Suprapubic skin (tissue), 4 donors: ENCODE results near the gene SEC16B. TPM values are rescaled to one million over a fixed set of nuclear protein-coding genes. Genes with fewer than 3 reads are reported as not detected.

Source experiments
- DNase-seq, 2 donors: peaks; one replicate each; pipeline ENCODE4 v3.0.0-alpha.2; 2019; ENCODE audit warnings: low spot score in 2 of 2
- H3K27ac ChIP-seq: fragments of 200-600 bp; sonication (generic); one replicate; pipeline ENCODE4 v1.5.1; 2019
- H3K27me3 ChIP-seq: fragments of 200-600 bp; sonication (generic); one replicate; pipeline ENCODE4 v1.5.1; 2019
- H3K36me3 ChIP-seq: fragments of 200-600 bp; sonication (generic); one replicate; pipeline ENCODE4 v1.5.1; 2019
- H3K4me1 ChIP-seq: fragments of 200-600 bp; sonication (generic); one replicate; pipeline ENCODE4 v1.5.1; 2019
- H3K4me3 ChIP-seq: fragments of 200-600 bp; sonication (generic); one replicate; pipeline ENCODE4 v1.5.1; 2019; ENCODE audit warnings: mild to moderate bottlenecking
- H3K9me3 ChIP-seq: fragments of 200-600 bp; sonication (generic); one replicate; pipeline ENCODE4 v1.5.1; 2019
- EP300 ChIP-seq: sonication (generic); formaldehyde crosslinking; IDR thresholded peaks from one replicate; pipeline ENCODE4 v1.6.1; 2017; ENCODE audit warnings: antibody characterized with exemption
- POLR2A ChIP-seq, 2 donors: fragments of 450-650 bp; IDR thresholded peaks; one replicate each; pipeline ENCODE4 v1.6.1; 2017; ENCODE audit warnings: antibody characterized with exemption in 2 of 2, mild to moderate bottlenecking in 2 of 2, moderate library complexity in 2 of 2
- POLR2AphosphoS5 ChIP-seq, 3 donors: sonication (generic); formaldehyde crosslinking; IDR thresholded peaks; one replicate each; pipeline ENCODE4 v1.6.1; 2017; ENCODE audit warnings: antibody characterized with exemption in 3 of 3
- WGBS: methylation state at CpG from one replicate; pipeline ENCODE4 v1.1.5; 2018; 5-methylcytosine and 5-hydroxymethylcytosine counted together
- total RNA-seq, 4 donors: library from RNA; depleted of rRNA; stranded (reverse); fragments of >200 nt; gene quantifications; one replicate each; pipeline ENCODE4 v1.1.0, GENCODE V29; 2016
- TF ChIP-seq, protein P1 (sequence below), 2 donors: fragments of 200-600 bp in 1 of 2; fragments of 450-650 bp in 1 of 2; sonication (generic) in 1 of 2; IDR thresholded peaks; one replicate each; pipeline ENCODE4 v1.5.1; 2016 to 2019; ENCODE audit warnings: antibody characterized with exemption in 2 of 2, mild to moderate bottlenecking in 1 of 2, moderate library complexity in 1 of 2

The SEC16B gene
- total RNA-seq, 4 donors from 2014 or later, result 1.7 to 6.4 (median 2.5) TPM

DNA sequence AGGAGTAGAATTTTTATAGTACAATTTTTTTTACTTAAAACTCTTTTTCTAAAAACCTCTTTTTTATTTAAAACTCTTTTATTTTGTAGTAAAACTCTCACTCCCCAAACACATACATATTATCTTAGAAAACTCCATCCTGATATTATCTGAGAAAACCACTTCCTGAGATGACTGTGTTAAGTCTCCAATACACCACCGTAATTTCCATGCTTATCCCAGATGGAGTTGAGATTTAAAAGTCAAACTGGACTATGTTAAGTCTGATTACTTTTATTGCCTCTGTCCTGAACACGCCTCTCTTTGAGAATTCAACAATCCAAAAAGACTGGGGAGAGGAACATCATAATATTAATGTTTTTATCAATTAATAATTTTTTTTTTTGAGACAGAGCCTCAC lies 3.7 kb downstream of the SEC16B start:
- no peaks in the 10 kb centered on the region for H3K9me3 ChIP-seq
- no peaks in the 10 kb centered on the region for H3K27me3 ChIP-seq
- H3K27ac ChIP-seq, result no peak overlapping the region
- H3K36me3 ChIP-seq, result peaks cover 12% of the 10 kb centered on the region
- no peak for TF ChIP-seq POLR2A (IDR thresholded peaks at IDR 0.05)
- no peak for DNase-seq
- WGBS, result 69% methylated on average over 2 of the region's 2 CpGs
- no peak overlapping the region for H3K4me3 ChIP-seq
- H3K4me1 ChIP-seq, result no peaks in the 10 kb centered on the region

DNA sequence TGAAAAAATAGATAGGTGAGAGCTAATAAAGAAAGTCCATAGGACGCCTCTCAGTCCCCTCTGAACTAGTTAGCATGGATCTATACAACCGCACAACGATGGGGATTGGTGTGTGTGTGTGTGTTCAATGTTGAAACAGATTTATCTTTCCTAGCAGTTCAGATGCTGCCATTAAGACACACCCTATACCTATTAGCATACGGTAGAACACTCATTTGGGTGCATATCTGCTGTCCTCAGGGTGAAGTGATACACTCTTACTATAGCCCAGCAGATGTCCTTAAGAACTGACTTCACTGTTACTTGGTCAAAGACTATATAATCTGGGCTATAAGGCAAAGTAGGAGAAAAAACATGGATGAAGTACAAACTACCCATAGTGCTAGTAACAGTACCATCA lies 4.6 kb downstream of the SEC16B start:
- no peaks in the 10 kb centered on the region for H3K27me3 ChIP-seq
- DNase-seq, result no peak
- no peaks in the 10 kb centered on the region for H3K4me1 ChIP-seq
- WGBS, result 75% methylated on average over 4 of the region's 4 CpGs
- no peak overlapping the region for H3K4me3 ChIP-seq
- no peak overlapping the region for H3K27ac ChIP-seq
- no peak for TF ChIP-seq POLR2AphosphoS5 (IDR thresholded peaks at IDR 0.05)
- no peaks in the 10 kb centered on the region for H3K9me3 ChIP-seq
- H3K36me3 ChIP-seq, result peaks cover 16% of the 10 kb centered on the region

DNA sequence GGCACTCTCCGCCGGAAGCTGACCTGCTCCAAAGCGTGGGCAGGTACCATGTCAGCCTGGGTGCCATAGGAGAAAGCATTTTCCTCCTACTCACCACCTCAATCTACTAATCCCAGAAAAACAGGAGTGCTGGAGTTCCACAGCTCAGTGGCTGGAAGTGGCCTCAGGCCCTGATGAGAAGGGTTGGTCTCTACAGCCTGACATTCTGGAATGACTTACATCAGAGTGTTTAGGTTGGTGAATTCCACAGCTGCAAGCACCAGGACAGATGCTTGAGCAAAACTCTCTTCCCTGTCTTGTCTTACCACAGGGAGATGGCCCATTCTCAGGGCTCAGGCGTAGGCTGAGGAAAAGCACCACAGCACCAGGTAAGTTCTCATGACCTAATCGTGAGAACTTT lies 5.5 kb downstream of the SEC16B start:
- Histone ChIP-seq H3K36me3 (peaks cover 16% of the 10 kb centered on the region), H3K27ac (no peak overlapping the region), H3K4me3 (no peak overlapping the region), H3K9me3 (no peaks in the 10 kb centered on the region), H3K27me3 (no peaks in the 10 kb centered on the region), H3K4me1 (no peaks in the 10 kb centered on the region)
- no peak for DNase-seq
- TF ChIP-seq, protein P1, sequence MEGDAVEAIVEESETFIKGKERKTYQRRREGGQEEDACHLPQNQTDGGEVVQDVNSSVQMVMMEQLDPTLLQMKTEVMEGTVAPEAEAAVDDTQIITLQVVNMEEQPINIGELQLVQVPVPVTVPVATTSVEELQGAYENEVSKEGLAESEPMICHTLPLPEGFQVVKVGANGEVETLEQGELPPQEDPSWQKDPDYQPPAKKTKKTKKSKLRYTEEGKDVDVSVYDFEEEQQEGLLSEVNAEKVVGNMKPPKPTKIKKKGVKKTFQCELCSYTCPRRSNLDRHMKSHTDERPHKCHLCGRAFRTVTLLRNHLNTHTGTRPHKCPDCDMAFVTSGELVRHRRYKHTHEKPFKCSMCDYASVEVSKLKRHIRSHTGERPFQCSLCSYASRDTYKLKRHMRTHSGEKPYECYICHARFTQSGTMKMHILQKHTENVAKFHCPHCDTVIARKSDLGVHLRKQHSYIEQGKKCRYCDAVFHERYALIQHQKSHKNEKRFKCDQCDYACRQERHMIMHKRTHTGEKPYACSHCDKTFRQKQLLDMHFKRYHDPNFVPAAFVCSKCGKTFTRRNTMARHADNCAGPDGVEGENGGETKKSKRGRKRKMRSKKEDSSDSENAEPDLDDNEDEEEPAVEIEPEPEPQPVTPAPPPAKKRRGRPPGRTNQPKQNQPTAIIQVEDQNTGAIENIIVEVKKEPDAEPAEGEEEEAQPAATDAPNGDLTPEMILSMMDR (IDR thresholded peaks at IDR 0.05), result no peak
- no peak for TF ChIP-seq POLR2AphosphoS5 (IDR thresholded peaks at IDR 0.05)
- TF ChIP-seq EP300, result no peak
- TF ChIP-seq POLR2A (IDR thresholded peaks at IDR 0.05), result no peak
- 85% methylated on average over 5 of the region's 5 CpGs for WGBS

DNA sequence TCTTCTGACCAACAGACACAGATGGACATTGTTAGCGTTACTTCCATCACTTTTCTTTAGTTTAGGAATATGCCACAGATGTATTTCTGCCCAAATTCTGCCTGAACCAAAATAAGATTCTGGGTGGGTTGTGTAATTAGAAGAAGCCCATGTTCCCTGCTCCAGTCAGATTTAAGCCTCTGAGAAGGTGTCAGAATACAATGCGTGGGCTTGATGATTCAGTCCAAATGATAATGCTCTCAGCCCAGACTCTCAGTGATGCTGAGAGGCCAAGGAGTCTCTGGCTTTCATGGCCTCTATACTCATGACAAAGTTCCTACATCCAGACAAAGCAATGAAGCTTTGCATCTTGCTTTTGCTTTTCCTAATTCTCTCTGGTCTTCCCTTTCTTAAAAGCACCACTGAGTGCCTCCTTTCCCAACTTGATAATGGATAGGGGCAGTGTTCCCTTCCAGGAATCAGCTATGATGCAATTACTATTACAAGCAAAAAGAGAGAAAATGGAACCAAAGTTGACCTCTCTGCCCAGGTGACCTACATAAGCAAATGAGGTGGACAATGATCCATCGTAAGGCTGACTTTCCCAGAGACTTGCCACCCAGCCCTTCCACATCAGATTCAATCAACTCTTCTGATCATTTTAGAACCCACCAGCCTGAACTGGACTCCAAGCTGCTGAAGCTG lies 8.8 kb downstream of the SEC16B start:
- H3K36me3 ChIP-seq, result peaks cover 19% of the 10 kb centered on the region
- no peaks in the 10 kb centered on the region for H3K27me3 ChIP-seq
- TF ChIP-seq EP300, result no peak
- no peak for TF ChIP-seq POLR2AphosphoS5 (IDR thresholded peaks at IDR 0.05)
- no peak for TF ChIP-seq POLR2A (IDR thresholded peaks at IDR 0.05)
- TF ChIP-seq, protein P1 (IDR thresholded peaks at IDR 0.05), result no peak
- H3K4me1 ChIP-seq, result no peaks in the 10 kb centered on the region
- no peak overlapping the region for H3K27ac ChIP-seq
- 80% methylated on average over 3 of the region's 3 CpGs for whole genome bisulfite sequencing
- DNase-seq, result no peak
- H3K9me3 ChIP-seq, result no peaks in the 10 kb centered on the region
- no peak overlapping the region for H3K4me3 ChIP-seq

DNA sequence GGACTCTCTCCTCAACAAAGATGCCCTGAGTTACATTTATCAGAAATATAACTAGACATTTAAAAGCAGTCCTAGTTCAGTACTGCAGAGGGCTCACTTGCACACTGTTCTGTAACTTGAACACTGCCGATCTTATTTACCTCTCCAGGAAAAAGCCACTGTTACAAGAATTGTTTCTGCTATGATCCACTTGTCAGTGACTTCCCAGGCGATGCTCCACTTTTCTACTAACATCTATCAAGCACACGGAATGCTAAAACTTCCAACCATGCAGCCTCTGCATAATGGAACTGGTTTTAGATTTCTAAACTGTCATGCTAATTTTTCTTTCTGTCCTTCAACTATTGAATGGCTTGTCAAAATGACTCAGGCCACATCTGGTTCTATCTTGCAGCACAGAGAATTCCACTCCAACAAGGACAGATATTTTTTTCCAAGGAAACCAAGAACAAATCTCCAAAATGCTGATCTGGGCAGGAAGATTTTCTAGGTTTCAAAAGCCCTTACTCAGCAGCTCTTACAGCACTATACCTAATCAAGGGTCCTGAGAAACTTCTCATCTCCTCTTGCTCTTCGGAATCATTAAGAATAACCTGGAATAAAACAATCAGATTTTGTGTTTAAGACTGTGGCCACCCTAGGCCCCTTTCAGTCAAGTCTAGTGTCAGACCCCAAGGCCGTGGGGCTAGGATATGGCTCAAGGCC lies 9.9 kb downstream of the SEC16B start:
- no peak for DNase-seq
- no peaks in the 10 kb centered on the region for H3K27me3 ChIP-seq
- H3K36me3 ChIP-seq, result peaks cover 19% of the 10 kb centered on the region
- WGBS, result 74% methylated on average over 5 of the region's 5 CpGs
- no peak overlapping the region for H3K4me3 ChIP-seq
- TF ChIP-seq EP300 (no peak), POLR2A (IDR thresholded peaks at IDR 0.05) (no peak), POLR2AphosphoS5 (IDR thresholded peaks at IDR 0.05) (no peak)
- TF ChIP-seq, protein P1 (IDR thresholded peaks at IDR 0.05), result no peak
- H3K9me3 ChIP-seq, result no peaks in the 10 kb centered on the region
- H3K4me1 ChIP-seq, result no peaks in the 10 kb centered on the region
- H3K27ac ChIP-seq, result no peak overlapping the region

DNA sequence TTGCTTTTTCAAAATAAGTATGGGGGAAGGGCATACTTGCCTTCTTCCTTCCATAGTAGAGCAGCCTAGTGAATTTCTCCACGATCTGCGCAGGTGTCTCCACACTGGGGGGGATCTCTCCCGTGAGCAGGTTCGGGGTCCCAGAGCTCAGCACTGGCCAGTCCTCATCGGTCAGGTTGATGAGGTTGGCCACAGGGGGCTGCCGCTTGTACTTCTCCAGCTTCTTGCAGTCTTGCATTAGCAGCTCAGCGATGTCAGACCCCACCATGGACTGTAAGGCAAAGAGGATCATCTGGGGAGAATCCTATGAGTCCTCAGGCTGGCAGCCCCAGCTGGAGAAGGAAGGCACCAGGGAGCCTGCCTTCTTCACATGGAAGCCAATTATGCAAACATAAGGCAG lies 11.8 kb downstream of the SEC16B start:
- Histone ChIP-seq H3K36me3 (peaks cover 10% of the 10 kb centered on the region), H3K4me1 (no peaks in the 10 kb centered on the region), H3K27ac (no peak overlapping the region), H3K27me3 (no peaks in the 10 kb centered on the region), H3K4me3 (no peak overlapping the region), H3K9me3 (no peaks in the 10 kb centered on the region)
- TF ChIP-seq POLR2A (IDR thresholded peaks at IDR 0.05), result no peak
- TF ChIP-seq, protein P1 (IDR thresholded peaks at IDR 0.05), result no peak
- TF ChIP-seq POLR2AphosphoS5 (IDR thresholded peaks at IDR 0.05), result no peak
- no peak for TF ChIP-seq EP300
- 96% methylated on average over 7 of the region's 7 CpGs for WGBS
- no peak for DNase-seq
